H4 (cell line): ENCODE results near the gene PIK3R2. TPM values are rescaled to one million over a fixed set of nuclear protein-coding genes. Genes with fewer than 3 reads are reported as not detected.

Experiments
- DNase-seq: peaks from one replicate; pipeline ENCODE4 v3.0.0-alpha.2; 2015; ENCODE audit warnings: low spot score
- total RNA-seq: library from RNA; depleted of rRNA; stranded (reverse); fragments of >200 nt; shearing (Covaris generic); gene quantifications from 2 replicates; pipeline ENCODE4 v1.2.3, GENCODE V29; 2014

Gene PIK3R2
- total RNA-seq, 1 experiment from 2014 or later, result 9.8 TPM

GRCh38 chr19:18123819-18124218, 29.1 kb upstream of the PIK3R2 start:
- no peak for DNase-seq

- no peak for DNase-seq
Observed at GRCh38 chr19:18126097-18126496, 26.9 kb upstream of the PIK3R2 start.

- no peak for DNase-seq
Observed at GRCh38 chr19:18128044-18128443, 24.9 kb upstream of the PIK3R2 start.

GRCh38 chr19:18128805-18129204, 24.2 kb upstream of the PIK3R2 start:
- no peak for DNase-seq

GRCh38 chr19:18130523-18131242, 22.3 kb upstream of the PIK3R2 start:
- DNase-seq, result no peak

- DNase-seq, result no peak
Observed at GRCh38 chr19:18131841-18132596, 20.9 kb upstream of the PIK3R2 start.

- no peak for DNase-seq
Observed at GRCh38 chr19:18135712-18136584, 17.0 kb upstream of the PIK3R2 start.

DNA sequence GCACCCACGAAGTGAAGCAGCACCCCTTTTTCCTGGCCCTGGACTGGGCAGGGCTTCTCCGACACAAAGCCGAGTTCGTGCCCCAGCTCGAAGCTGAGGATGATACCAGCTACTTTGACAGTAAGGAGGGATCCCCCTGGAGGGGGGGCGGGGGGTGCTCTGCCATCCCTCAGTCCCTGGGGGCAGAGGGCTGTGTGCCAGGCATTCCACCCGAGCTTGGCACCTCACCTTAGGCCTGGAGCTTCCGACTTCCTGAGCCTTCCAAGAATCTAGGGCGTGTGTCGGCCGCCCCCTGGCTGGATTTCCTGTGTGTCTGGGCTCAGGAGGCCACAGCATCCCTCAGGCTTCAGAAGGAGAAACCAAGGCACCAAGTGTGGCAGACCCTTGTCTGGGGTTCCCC, 15.7 kb upstream of the PIK3R2 start:
- no peak for DNase-seq

- no peak for DNase-seq
Observed at GRCh38 chr19:18137657-18138339, 15.2 kb upstream of the PIK3R2 start.

- DNase-seq, result no peak
Observed at GRCh38 chr19:18140473-18140872, 12.5 kb upstream of the PIK3R2 start.

DNA sequence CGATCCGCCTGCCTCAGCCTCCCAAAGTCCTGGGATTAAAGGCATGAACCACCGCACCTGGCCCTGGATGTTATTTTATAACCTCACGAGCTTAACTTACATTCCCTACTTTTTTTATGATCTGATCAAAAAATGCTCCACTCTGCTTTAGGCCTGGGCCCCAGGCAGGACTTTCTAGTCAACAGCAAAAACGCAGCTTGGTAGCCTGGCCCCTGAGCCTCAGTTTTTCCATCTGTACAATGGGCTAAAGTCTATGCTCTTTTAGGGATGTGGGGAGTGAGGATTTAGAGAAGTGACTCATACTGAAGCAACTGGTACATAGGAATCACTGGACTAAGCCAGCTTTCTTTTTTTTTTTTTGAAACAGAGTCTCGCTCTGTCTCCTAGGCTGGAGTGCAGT, 11.9 kb upstream of the PIK3R2 start:
- DNase-seq, result no peak

- no peak for DNase-seq
Observed at GRCh38 chr19:18143902-18144301, 9.1 kb upstream of the PIK3R2 start.

DNA sequence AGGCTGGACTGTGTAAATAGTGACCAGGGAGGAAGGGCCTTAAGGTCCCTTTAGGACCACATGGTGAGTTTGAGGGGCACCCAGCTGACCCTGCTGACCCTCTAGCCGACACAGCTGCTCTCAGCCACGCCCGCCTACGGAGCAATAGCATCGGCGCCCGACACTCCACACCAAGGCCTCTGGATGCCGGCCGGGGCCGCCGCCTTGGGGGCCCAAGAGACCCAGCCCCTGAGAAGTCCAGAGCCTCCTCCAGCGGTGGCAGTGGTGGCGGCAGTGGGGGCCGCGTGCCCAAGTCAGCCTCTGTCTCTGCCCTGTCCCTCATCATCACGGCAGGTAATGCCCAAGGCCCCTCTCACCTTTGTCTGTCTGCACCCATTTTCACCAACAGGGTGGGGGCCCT, 8.6 kb upstream of the PIK3R2 start:
- DNase-seq, result no peak

DNA sequence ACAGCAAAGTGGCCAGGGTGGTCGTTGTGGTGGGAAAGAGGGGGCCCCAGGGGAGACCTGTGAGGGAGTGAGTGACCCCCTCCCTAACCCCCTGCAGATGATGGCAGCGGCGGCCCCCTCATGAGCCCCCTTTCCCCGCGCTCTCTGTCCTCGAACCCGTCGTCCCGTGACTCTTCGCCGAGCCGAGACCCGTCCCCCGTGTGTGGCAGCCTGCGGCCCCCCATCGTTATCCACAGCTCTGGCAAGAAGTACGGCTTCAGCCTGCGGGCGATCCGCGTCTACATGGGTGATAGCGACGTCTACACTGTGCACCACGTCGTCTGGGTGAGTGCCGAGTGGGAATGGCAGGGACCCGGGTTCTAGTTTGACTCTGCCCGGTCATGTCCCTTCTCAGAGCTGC, 8.1 kb upstream of the PIK3R2 start:
- no peak for DNase-seq

DNA sequence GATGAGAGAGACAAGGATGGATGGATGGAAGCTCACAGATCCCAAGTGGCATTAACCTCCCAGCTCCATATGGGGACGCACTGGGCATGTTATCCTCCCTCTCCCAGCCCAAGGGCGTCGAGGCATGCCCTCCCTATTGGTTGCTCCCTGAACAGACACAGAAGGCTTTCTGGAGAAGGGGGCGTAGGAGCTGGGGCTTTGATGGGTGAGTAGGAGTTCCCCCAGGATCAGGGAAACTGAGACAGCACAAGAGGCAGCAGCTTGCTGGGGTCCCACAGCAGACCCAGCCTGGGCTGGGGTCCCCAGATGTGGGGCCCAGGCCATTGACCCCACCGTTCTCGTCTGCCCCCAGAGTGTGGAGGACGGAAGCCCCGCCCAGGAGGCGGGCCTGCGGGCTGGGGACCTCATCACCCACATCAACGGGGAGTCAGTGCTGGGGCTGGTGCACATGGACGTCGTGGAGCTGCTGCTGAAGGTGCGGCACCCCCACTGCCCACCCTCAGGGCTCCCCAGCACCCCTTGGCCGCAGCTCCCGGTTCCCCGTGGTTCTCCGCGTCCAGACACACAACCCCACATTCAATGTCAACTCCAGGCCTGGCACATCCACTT, 7.5 kb upstream of the PIK3R2 start:
- no peak for DNase-seq

- no peak for DNase-seq
Observed at GRCh38 chr19:18147396-18147795, 5.6 kb upstream of the PIK3R2 start.

GRCh38 chr19:18149596-18149975, 3.4 kb upstream of the PIK3R2 start:
- DNase-seq, result no peak

DNA sequence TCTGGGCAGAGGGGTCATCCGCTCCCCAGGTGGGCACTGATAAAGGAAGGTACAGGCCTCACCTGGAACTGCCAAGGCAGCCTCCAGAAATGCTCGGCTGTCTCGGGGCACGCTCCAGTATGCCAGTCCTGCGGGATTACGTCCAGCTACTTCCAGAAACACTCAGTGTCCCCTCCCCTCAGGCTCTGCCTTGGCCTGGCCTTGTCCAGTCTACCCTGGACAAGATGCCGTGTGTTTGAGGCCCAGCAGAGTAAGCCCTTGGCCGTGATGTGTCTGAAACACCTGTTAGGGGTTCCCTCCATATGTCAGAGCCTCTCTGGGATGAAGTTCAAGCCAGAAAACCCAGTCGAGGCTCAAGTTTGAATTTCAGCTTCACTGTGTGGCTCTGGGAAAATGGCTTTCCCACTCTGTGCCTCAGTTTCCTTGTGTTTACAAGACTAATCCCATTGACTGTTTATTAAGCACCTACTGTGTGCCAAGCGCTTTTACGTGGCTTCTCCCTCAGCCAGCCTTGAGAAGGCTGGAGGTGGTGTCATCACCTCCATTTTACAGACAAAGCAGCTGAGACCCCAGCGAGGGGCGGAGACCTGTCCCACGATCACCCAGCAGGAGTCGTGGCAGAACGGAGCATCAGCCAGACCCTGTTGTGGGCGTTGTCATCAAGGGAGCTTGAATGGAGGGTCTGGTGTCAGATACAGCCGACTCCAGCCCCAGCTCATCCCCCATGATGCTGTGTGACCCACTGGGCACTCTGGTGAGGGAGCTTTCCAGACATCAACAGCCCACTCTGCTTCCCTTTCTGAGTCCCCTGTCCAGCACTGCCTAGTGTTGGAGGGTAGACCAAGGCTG, 2.0 kb upstream of the PIK3R2 start:
- no peak for DNase-seq

DNA sequence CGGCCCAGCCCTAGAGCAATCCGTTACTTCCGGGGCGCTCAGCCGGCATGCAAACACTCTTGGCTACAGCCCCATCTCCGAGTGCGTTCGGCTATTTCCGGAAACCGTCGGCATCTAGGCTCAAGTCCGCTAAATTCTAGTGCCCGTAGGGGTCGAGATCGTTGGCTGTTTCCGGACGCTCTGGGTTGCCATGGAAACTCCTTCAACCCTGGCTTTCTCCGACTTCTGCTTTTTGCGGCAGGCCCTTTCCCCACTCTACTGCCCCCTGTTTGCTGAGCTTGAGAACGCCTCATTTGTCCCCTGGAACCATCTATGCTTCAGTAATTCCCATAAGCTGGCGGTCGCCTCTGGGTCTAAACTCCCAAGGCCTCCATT, 534 bp upstream of the PIK3R2 start:
- peak; percentile 99 for DNase-seq

DNA sequence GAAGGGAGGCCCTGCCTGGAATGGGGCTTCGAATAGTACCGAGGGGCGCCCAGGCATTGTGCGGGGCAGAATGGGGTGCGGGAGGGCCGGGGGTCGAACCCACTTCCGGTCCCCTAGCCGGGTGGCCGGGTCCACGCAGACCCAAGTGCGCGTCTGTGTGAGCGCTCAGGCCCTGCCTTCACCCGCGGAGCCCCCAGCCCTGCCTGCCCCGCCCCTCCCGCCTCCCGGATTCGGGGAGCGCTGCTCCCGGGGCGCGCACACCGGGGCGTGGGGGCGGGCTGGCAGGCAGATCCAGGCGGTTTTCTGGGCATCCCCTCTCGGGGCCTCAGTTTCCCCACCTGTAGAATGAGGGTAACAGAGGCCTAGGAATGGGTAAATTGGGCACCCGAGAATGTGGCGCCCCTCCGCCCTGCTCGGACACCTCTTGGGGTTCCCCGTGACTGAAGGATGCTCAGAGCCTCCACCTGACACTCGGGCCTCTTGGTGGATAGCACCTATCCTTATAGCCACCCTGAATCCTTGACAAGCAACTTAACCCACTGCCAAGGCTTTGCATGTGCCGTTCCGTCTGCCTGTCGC, 682 bp downstream of the PIK3R2 start:
- DNase-seq, result no peak
